Neural crest cell (in vitro differentiated cells): ENCODE measurements around the gene LUZP1. TPM values are rescaled to one million over a fixed set of nuclear protein-coding genes. Genes with fewer than 3 reads are reported as not detected.

Experiments used
- DNase-seq: peaks from one replicate; pipeline ENCODE4 v3.0.0; 2021; ENCODE audit warnings: low read depth, mixed read lengths, low spot score
- H3K27ac Mint-ChIP-seq: one replicate; pipeline ENCODE4 v1.8.0; 2021; ENCODE audit warnings: mild to moderate bottlenecking, mixed read lengths; ENCODE audit not compliant: unreplicated experiment
- H3K27me3 Mint-ChIP-seq: 2 replicates; pipeline ENCODE4 v1.8.0; 2021; ENCODE audit warnings: low read depth, mild to moderate bottlenecking, mixed read lengths
- H3K36me3 Mint-ChIP-seq: 2 replicates; pipeline ENCODE4 v1.8.0; 2021; ENCODE audit warnings: low read depth, mild to moderate bottlenecking, mixed read lengths
- H3K4me1 Mint-ChIP-seq: 2 replicates; pipeline ENCODE4 v1.8.0; 2021; ENCODE audit warnings: mixed read lengths
- H3K4me3 Mint-ChIP-seq: one replicate; pipeline ENCODE4 v1.8.0; 2021; ENCODE audit warnings: mild to moderate bottlenecking, mixed read lengths
- H3K9me3 Mint-ChIP-seq: 2 replicates; pipeline ENCODE4 v1.8.0; 2021; ENCODE audit warnings: mixed read lengths
- total RNA-seq: library from RNA; stranded (reverse); gene quantifications from 2 replicates; pipeline ENCODE4 v1.2.1, GENCODE V29; 2021
- TF ChIP-seq, protein P1 (sequence below): fragments of 200-600 bp; sonication (generic); conservative IDR thresholded peaks from 2 replicates; pipeline ENCODE4 v1.5.0; 2021; ENCODE audit warnings: antibody characterized with exemption, mild to moderate bottlenecking

Gene LUZP1
- total RNA-seq, 1 donor from 2014 or later: 31.4 TPM

DNA sequence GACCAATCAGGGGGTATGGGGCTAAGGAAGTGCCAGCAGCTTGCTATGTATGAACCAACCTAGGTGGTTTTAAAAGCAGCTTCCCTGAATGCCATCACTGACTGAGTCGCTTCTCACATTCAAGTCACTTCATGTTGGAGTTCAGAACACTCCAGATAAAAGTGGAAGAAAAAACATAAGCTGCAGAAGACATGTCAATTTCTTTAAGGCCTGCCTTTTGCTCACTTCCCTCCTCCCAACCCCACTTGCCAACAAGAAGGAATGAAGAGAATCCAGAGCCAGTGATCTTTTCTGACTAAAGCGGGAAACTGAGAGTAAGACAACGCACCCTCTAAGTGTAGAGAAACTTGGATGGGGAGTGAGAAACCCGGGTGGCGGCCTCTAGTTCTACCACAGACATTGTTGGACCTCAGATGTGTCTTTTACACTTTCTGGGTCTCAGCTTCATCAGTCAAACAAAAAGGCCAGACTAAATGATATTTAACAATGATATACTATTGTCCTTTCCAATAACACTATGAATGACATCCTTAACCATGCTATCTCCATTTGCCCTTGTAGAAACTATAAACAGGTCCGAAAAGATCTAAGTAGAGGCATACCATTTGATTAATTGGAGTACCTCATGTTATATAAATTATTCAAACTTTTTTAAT is 54.1 kb downstream of the LUZP1 start:
- no peaks in the 10 kb centered on the region for H3K36me3 Mint-ChIP-seq
- TF ChIP-seq, protein P1, sequence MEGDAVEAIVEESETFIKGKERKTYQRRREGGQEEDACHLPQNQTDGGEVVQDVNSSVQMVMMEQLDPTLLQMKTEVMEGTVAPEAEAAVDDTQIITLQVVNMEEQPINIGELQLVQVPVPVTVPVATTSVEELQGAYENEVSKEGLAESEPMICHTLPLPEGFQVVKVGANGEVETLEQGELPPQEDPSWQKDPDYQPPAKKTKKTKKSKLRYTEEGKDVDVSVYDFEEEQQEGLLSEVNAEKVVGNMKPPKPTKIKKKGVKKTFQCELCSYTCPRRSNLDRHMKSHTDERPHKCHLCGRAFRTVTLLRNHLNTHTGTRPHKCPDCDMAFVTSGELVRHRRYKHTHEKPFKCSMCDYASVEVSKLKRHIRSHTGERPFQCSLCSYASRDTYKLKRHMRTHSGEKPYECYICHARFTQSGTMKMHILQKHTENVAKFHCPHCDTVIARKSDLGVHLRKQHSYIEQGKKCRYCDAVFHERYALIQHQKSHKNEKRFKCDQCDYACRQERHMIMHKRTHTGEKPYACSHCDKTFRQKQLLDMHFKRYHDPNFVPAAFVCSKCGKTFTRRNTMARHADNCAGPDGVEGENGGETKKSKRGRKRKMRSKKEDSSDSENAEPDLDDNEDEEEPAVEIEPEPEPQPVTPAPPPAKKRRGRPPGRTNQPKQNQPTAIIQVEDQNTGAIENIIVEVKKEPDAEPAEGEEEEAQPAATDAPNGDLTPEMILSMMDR: no peak
- no peak overlapping the region for H3K27ac Mint-ChIP-seq
- H3K4me1 Mint-ChIP-seq: peaks cover 40% of the 10 kb centered on the region
- no peaks in the 10 kb centered on the region for H3K27me3 Mint-ChIP-seq
- H3K4me3 Mint-ChIP-seq: no peak overlapping the region
- no peak for DNase-seq
- no peaks in the 10 kb centered on the region for H3K9me3 Mint-ChIP-seq

DNA sequence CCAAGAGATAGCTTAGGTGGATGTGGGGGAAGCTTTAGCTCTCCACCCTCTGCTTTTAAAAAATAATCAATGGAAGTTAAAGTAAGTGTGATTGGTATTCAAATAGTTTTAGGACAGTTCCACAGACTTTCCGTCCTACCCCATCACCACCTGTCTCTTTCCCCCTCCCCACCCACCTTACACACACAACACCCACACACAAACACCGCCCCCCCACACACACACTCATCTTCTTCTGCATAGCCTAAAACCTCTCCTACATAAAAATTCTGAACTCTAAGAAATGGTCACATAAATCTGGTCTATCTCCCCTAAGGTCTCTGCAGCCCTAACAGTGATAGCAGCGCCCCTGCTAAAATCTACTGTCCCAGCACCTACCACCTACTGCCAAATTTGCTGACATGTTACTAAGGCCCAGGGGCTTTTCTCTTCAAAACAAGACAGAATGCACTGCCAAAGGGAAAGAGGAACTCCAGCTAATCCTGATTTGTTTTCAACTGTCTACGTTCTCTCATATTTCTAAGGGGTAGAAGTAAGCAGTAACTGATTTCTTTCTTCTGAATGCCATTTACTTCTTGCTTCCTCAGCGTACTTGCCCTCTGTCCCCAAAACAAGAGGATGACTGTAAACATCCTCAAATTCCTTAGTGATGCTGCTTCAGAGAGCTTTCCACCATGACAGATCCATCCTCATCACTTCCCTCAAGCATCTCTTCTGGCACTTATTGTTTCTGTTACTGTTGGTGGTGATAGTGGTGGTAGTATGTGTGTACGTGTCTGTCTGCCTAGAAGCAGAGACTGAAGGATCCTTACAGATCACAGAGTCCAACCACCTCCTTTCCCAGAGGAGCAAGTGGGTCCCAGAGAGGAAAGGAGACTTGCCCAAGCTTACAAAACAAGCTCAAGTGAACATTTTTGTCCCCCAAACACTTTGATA is 56.8 kb downstream of the LUZP1 start:
- Mint-ChIP-seq H3K36me3 (peaks cover 9% of the 10 kb centered on the region), H3K9me3 (no peaks in the 10 kb centered on the region), H3K4me3 (no peak overlapping the region), H3K27ac (no peak overlapping the region), H3K27me3 (no peaks in the 10 kb centered on the region), H3K4me1 (peaks cover 37% of the 10 kb centered on the region)
- TF ChIP-seq, protein P1: no peak
- DNase-seq: no peak

DNA sequence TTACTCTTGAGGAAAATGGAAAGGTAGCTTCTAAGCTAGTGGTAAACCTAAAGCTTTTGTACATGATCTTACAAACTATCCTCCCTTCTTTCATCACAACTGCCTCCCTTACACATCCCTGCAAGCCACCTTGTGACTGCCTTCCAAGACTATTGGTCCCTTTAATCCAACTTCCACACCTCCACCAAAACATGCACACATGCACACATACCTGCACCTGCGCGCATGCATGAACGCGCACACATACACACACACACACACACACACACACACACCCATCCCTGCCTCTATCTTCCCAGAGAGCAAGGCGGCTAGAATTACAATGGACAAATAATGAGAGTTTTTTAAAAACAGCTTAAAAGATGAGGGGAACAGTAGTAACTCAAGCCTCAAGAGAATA is 58.3 kb downstream of the LUZP1 start:
- peaks cover 29% of the 10 kb centered on the region for H3K4me1 Mint-ChIP-seq

DNA sequence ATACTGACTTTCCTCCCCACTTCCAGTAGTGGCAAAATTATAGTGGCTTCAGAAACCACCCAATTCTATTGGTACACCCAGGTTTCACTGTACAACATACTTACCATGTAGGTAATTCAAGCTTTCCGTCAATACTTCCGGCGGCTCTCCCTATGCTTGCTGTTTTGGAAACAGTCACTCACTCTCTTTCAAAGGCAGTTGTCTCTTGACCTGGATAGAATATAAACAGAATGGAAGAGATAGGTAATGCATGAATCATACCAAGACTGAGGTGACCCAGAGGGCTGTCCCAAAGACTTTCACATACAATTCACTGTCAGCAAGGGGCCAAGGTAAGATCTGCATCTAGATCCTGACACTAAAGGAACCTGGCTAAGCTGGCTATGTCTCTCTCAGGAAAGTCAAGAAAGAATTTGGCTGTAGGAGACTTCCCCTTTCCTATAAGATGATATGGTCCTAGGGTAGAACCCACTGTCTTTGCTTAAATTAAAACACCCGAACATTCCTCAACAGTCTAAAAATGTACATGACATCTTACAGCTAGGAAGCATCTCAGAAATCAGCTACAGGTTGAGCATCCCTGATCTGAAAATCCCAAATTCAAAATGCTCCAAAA is 59.6 kb downstream of the LUZP1 start:
- H3K4me1 Mint-ChIP-seq: peaks cover 16% of the 10 kb centered on the region
- H3K9me3 Mint-ChIP-seq: no peaks in the 10 kb centered on the region
- H3K27ac Mint-ChIP-seq: no peak overlapping the region
- no peak overlapping the region for H3K4me3 Mint-ChIP-seq
- TF ChIP-seq, protein P1: no peak
- DNase-seq: no peak
- peaks cover 12% of the 10 kb centered on the region for H3K36me3 Mint-ChIP-seq
- no peaks in the 10 kb centered on the region for H3K27me3 Mint-ChIP-seq

More for the DNA sequence above, 58.3 kb downstream of the LUZP1 start:
- peak overlapping the region; percentile 79 for H3K27ac Mint-ChIP-seq
- DNase-seq: no peak
- H3K4me3 Mint-ChIP-seq: no peak overlapping the region
- H3K9me3 Mint-ChIP-seq: no peaks in the 10 kb centered on the region
- no peaks in the 10 kb centered on the region for H3K27me3 Mint-ChIP-seq
- peaks cover 12% of the 10 kb centered on the region for H3K36me3 Mint-ChIP-seq
- TF ChIP-seq, protein P1: no peak

DNA sequence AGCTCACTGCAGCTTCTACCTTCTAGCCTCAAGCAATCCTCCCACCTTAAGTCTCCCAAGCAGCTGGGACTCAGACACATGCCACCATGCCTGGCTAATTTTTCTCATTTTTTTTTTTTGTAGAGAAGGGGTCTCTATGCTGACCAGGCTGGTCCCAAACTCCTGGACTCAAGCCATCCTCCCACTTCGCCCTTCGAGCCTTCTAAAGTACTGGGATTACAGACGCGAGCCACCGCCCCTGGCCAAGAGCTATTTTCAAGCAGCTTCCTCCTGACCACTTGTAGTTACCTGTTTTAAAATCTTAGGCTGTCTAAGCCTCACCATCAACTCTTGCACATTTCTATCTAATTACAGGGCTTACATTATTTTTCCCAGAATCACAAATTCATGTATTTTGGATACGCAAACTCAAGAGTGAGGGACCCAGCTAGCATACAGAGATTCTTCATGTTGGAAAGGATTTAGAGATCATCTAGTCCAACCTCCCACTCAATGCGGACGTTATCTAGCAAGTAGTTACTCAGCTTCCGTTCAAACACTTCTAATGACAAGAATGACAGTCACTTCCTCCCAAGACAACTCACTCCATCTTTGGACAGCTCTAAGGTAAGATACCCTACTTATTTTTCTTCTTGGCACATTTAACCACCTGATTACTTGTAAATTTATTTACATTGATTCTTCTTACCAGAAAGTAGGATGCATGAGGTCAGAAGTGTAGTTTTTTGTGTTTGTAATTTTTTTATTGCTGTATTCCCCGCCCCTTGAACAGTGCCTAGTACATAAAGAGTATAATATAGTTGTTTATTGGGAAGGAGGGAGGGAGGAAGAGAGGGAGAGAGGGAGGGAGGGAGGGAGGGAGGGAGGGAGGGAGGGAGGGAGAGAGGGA is 65.4 kb downstream of the LUZP1 start:
- H3K9me3 Mint-ChIP-seq: no peaks in the 10 kb centered on the region
- TF ChIP-seq, protein P1: no peak
- H3K36me3 Mint-ChIP-seq: peaks cover 9% of the 10 kb centered on the region
- no peaks in the 10 kb centered on the region for H3K27me3 Mint-ChIP-seq
- H3K27ac Mint-ChIP-seq: no peak overlapping the region
- no peak for DNase-seq
- H3K4me3 Mint-ChIP-seq: no peak overlapping the region
- H3K4me1 Mint-ChIP-seq: peaks cover 34% of the 10 kb centered on the region
